Activated naive CD4-positive, alpha-beta T cell treated with anti-CD3 and anti-CD28 coated beads for 36 hours (primary cell): Measurements from ENCODE around the gene SPDEF. TPM values are rescaled to one million over a fixed set of nuclear protein-coding genes. Genes with fewer than 3 reads are reported as not detected.

Source experiments
- CTCF ChIA-PET: fragments of 350-600 bp; sonication (Branson Sonifier 250); formaldehyde crosslinking; loops from one replicate; lab custom pipeline; 2021; ENCODE audit warnings: antibody characterized with exemption; lab: Charles Lee
- DNase-seq: peaks from one replicate; pipeline ENCODE4 v3.0.0-alpha.2; 2020
- H3K27ac Mint-ChIP-seq: one replicate; pipeline ENCODE4 v1.8.0; 2021; ENCODE audit warnings: mild to moderate bottlenecking, mixed read lengths
- H3K27me3 Mint-ChIP-seq: one replicate; pipeline ENCODE4 v1.8.0; 2021; ENCODE audit warnings: low read depth, mixed read lengths
- H3K36me3 Mint-ChIP-seq: one replicate; pipeline ENCODE4 v1.8.0; 2021; ENCODE audit warnings: low read depth, mixed read lengths
- H3K4me1 Mint-ChIP-seq: one replicate; pipeline ENCODE4 v1.8.0; 2021; ENCODE audit warnings: low read depth, mixed read lengths
- H3K4me3 Mint-ChIP-seq: one replicate; pipeline ENCODE4 v1.8.0; 2021; ENCODE audit warnings: mild to moderate bottlenecking, moderate library complexity, mixed read lengths
- H3K9me3 Mint-ChIP-seq: one replicate; pipeline ENCODE4 v1.8.0; 2021; ENCODE audit warnings: mixed read lengths
- intact Hi-C: fragments of 100-400 bp; cut with micrococcal nuclease; formaldehyde crosslinking; loops from one replicate; pipeline ENCODE4 v1.15.1; 2023
- total RNA-seq, 2 experiments: library from RNA; stranded (reverse); gene quantifications; one replicate each; pipeline ENCODE4 v1.2.3, GENCODE V29; 2021

SPDEF gene
- total RNA-seq, 2 experiments from 2014 or later, result 0.24 to 0.35 TPM

DNA sequence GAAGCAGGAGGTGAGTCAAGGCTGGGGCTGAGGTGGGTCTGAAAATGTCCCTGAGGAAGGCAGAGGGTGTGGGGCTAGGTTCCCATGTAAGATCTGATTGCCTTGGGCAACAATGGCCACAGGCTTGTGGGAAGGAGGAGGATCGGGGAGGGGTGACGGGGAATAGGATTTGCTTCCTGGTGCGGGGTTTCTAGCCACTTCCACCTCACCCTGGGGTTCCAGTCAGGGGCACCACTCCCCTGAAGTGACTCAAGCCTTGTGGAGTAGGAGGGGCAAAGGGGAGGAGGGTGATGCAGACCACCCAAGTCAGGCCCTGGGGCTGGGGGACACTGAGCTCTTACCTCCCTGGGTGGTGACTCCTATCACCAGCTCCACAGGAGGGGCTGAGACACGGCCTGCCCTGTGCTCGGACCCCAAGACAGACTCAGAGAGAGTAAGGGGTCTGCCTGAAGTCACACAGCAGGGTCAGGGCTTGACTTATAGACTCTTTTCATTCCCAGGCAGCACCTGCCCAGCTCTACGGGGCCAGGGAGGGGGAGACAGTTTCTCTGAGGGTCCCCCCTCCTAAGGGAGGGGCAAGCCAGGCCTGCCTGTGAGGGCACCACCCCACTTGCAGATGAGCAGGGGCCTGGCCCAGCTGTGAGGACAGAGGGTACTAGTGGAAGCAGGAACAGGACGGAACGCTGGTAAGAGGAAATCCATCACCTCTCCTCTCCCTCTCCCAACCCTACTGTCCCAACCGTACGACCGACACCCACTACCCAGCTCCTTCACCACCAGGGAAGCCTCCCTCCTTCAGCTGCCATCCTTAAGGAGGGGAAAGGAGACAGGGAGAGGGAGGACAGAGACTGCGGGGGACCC is 12.4 kb upstream of the SPDEF start:
- no peak overlapping the region for H3K4me3 Mint-ChIP-seq
- H3K27me3 Mint-ChIP-seq, result no peaks in the 10 kb centered on the region

DNA sequence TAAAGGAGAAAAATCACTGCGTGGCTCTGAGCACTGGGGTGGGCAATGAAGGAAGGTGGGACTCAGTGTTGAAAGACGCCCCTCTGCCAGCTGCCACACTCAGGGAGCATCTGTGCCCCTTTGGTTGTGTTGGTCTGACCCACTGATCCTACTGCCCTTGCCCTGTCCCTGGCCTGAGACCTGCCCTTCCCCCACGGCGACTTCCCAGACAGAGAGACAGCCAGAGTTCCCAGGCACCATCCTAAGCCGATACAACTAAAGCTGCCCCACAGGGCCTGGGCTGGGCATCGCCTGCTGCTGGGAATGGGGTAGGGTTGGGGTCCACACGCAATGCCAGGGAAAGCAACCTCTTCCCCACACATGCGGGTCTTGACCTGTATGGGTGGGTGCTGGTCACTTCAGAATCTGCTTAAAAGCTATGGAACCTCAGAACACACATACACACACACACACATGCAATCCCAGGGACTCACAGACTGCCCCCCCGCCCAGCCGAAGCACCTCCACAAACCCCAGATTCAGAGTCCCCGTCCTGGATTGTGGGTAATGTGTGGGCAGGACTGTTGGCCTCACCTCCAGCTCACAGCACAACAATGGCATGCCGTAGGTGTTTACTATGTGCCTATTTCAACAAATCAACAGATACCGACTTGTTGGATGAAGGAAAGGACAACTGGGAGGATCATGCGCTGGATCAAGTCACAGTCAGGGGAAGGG is 10.9 kb upstream of the SPDEF start:
- H3K4me3 Mint-ChIP-seq, result no peak overlapping the region
- no peaks in the 10 kb centered on the region for H3K9me3 Mint-ChIP-seq
- no peaks in the 10 kb centered on the region for H3K4me1 Mint-ChIP-seq
- CTCF ChIA-PET, result interaction anchor here (0.6 kb wide), 1 partner anchor 144 kb away, joined by 3 read pairs; no protein-coding TSS in a partner anchor
- no peak overlapping the region for H3K27ac Mint-ChIP-seq
- no peaks in the 10 kb centered on the region for H3K27me3 Mint-ChIP-seq
- no peak for DNase-seq
- intact Hi-C loops, result no loop called here
- no peaks in the 10 kb centered on the region for H3K36me3 Mint-ChIP-seq

More for the DNA sequence above, 12.4 kb upstream of the SPDEF start:
- Mint-ChIP-seq H3K9me3 (no peaks in the 10 kb centered on the region), H3K36me3 (no peaks in the 10 kb centered on the region), H3K27ac (no peak overlapping the region), H3K4me1 (no peaks in the 10 kb centered on the region)
- intact Hi-C loops, result no loop called here
- DNase-seq, result no peak
- CTCF ChIA-PET, result interaction anchor here (0.6 to 1.0 kb wide), 2 partner anchors 406 to 421 kb away, joined by 3 to 5 read pairs; no protein-coding TSS in a partner anchor

DNA sequence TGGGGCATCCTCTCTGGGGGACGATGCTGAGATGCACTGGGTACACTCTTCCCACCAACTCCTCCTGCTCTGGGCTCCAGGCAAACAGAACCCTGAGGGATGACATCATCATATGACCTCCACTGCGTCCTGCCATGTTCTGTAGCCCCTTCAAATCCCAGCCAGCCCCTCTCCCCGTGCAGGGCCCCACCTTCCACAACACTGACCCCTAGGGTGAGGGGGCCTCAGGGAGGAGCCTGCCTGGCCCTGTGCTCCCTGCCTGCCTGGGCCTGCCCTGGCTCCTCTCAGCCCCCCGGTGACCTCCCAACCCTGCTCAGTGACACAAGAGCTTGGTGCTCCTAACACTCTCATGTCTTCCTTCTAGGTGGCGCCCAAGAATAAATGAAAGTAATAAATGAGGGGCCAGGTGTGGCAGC is 9.6 kb upstream of the SPDEF start:
- no peaks in the 10 kb centered on the region for H3K9me3 Mint-ChIP-seq
- no peaks in the 10 kb centered on the region for H3K36me3 Mint-ChIP-seq
- H3K27me3 Mint-ChIP-seq, result no peaks in the 10 kb centered on the region
- no peaks in the 10 kb centered on the region for H3K4me1 Mint-ChIP-seq
- no peak overlapping the region for H3K27ac Mint-ChIP-seq
- CTCF ChIA-PET, result no interaction called here
- DNase-seq, result no peak
- no peak overlapping the region for H3K4me3 Mint-ChIP-seq
- intact Hi-C loops, result no loop called here

DNA sequence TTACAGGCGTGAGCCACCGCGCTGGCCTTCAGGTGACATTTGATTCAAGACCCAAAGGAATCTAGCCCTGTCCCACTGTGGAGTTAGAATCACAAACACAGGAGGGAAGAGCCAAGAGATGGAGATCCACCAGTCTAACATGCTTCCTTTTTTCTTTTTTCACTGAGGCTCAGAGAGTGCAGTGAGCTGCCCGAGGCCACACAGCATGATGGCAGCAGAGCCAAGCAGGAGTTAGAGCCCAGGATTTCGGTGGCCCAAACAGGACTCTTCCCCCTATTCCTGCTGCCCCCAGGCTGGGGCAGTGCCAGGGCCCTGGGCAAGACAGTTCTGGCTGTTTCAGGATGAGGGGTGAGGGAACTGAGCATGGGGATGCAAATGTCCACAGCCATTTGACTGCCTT is 8.1 kb upstream of the SPDEF start:
- Mint-ChIP-seq H3K4me3 (no peak overlapping the region), H3K9me3 (no peaks in the 10 kb centered on the region), H3K36me3 (no peaks in the 10 kb centered on the region), H3K27ac (no peak overlapping the region), H3K27me3 (no peaks in the 10 kb centered on the region), H3K4me1 (no peaks in the 10 kb centered on the region)
- CTCF ChIA-PET, result no interaction called here
- no peak for DNase-seq
- intact Hi-C loops, result no loop called here

DNA sequence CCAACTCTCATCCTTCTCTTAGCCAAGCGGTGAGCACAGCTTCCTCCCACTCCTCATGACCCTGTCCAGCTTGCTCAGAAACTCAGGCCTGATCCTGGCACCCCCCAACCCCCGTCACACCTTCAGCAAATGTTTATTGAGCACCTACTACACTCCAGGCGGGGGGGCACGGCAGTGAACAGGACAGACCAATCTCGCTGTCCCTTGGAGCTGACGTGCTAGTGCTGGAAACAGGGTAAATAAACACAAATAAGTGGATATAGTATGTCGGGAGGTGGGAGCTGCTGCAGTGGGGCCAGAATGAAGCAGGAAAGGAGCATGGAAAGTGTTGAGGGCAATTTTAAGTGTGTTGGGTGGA is 7.4 kb upstream of the SPDEF start:
- DNase-seq, result no peak
- H3K27me3 Mint-ChIP-seq, result no peaks in the 10 kb centered on the region
- H3K27ac Mint-ChIP-seq, result no peak overlapping the region
- CTCF ChIA-PET, result no interaction called here
- intact Hi-C loops, result no loop called here
- no peaks in the 10 kb centered on the region for H3K9me3 Mint-ChIP-seq
- H3K4me1 Mint-ChIP-seq, result no peaks in the 10 kb centered on the region
- no peak overlapping the region for H3K4me3 Mint-ChIP-seq
- H3K36me3 Mint-ChIP-seq, result no peaks in the 10 kb centered on the region

DNA sequence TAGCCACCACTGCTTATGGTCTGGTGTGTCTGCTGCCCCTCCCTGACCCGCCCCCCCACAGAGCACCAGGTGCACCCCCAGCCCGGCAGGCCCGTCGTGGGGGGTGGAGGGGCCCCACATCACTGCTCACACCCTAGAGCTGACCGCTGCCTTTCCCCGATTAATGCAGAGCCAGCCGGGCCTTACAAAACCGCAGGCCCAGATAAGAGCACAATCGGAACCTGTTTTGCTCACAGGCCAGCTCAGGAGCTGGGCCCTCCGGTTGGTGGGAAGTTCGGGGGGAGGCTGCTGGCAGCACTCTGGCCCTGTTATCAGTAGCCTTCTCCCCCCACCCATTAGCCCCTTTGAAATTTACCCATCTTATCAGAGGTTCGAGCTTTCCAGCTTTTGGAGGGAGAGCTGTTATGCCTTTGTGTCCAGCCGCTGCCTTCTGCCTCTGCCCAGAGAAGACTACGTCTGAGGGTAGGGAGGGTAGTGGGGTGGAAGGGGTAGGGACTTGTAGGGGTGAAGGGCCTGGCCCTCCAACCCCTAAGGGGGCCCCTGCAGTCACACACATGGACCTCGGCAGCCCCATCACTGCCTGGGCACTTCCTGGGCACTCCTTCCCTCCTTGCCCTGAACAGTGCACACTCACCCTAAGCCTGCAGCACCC is 6.9 kb upstream of the SPDEF start:
- H3K27me3 Mint-ChIP-seq, result no peaks in the 10 kb centered on the region
- H3K4me3 Mint-ChIP-seq, result no peak overlapping the region
- DNase-seq, result no peak
- peaks cover 4% of the 10 kb centered on the region for H3K9me3 Mint-ChIP-seq
- no peaks in the 10 kb centered on the region for H3K36me3 Mint-ChIP-seq
- H3K4me1 Mint-ChIP-seq, result no peaks in the 10 kb centered on the region
- intact Hi-C loops, result no loop called here
- CTCF ChIA-PET, result no interaction called here
- H3K27ac Mint-ChIP-seq, result no peak overlapping the region

DNA sequence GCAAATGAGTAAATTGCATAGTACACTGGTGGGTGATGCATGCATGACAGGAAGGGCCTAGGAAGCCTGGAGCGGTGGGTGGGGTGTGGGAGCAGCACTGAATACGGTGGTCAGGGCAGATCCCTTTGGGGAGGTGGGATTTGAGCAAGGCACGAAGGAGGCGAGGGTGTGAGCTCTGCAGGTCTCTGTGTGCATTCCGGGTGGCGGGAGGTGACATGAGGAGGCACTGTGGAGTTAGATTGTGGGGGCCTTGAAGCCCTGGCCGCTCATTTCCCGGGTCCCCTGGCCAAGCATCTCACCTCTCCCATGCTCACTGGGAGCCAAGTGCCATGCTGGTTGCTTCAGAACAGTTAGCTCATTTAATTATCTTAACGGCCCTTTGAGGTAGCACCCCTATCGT is 6.2 kb upstream of the SPDEF start:
- Mint-ChIP-seq H3K4me3 (no peak overlapping the region), H3K36me3 (no peaks in the 10 kb centered on the region), H3K4me1 (no peaks in the 10 kb centered on the region), H3K9me3 (peaks cover 4% of the 10 kb centered on the region), H3K27ac (no peak overlapping the region), H3K27me3 (no peaks in the 10 kb centered on the region)
- intact Hi-C loops, result no loop called here
- CTCF ChIA-PET, result no interaction called here
- no peak for DNase-seq

DNA sequence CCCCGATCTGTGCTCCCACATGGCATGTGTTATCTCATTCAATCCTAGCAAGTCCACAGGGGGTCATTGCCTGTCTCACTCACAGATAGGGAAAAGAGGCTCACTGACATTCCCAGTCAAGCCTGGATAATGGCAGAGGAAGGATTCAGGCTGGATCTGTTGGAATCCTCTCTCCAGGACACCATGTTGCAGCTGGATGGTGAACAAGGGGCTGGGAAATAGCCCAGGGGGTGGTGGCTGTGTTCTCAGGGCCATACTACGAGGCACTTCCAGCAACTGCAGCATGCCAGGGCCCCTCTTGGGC is 5.0 kb upstream of the SPDEF start:
- Mint-ChIP-seq H3K4me3 (no peak overlapping the region), H3K36me3 (no peaks in the 10 kb centered on the region), H3K27ac (no peak overlapping the region), H3K9me3 (peaks cover 4% of the 10 kb centered on the region), H3K4me1 (no peaks in the 10 kb centered on the region), H3K27me3 (no peaks in the 10 kb centered on the region)
- DNase-seq, result no peak
- CTCF ChIA-PET, result interaction anchor here (0.6 kb wide), 1 partner anchor 62 kb away, joined by 3 read pairs; no protein-coding TSS in a partner anchor
- intact Hi-C loops, result no loop called here

DNA sequence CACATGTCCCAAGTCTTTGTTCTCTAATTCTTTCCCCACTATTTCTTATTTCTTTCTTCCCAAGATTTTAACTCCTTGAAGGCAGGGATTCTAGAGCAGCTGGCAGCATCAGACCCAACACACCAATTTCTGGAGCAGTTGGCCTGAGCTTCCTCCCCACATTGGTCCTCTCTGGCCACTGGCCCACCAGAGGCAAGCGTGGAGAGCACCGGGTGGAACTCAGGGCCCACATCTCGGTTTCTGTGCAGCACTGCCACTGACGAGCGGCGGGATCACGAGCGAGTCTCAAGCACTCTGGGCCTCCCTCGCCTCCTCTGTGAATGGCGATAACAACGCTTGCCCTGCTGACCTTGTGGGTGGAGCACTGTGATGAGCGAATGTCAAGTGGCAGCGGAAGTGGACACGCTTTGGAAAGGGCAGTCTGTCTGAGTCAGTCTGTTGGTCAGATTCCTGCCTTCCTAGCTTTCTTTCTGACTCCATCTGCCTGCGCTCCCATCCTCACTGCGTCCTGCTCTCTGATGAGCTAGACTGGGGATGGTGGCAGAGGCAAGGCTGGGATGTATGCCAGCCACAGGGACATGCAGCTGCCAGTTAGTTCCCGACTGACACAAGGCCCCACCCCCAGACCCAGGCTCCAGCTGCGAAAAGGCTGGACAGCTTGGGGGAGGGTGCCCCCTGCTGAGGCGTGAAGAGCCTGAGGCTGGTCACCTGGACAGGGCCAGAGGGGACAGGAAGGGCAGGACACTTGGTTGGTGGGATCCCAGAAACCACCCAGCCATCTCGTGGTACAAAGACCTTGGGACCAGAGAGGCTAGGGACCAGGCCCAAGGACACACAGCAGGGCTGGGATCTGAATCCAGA is 4.5 kb upstream of the SPDEF start:
- Mint-ChIP-seq H3K9me3 (peaks cover 4% of the 10 kb centered on the region), H3K4me3 (no peak overlapping the region), H3K4me1 (no peaks in the 10 kb centered on the region), H3K27ac (no peak overlapping the region), H3K27me3 (no peaks in the 10 kb centered on the region), H3K36me3 (no peaks in the 10 kb centered on the region)
- CTCF ChIA-PET, result interaction anchor here (0.6 kb wide), 1 partner anchor 62 kb away, joined by 3 read pairs; no protein-coding TSS in a partner anchor
- intact Hi-C loops, result no loop called here
- no peak for DNase-seq

DNA sequence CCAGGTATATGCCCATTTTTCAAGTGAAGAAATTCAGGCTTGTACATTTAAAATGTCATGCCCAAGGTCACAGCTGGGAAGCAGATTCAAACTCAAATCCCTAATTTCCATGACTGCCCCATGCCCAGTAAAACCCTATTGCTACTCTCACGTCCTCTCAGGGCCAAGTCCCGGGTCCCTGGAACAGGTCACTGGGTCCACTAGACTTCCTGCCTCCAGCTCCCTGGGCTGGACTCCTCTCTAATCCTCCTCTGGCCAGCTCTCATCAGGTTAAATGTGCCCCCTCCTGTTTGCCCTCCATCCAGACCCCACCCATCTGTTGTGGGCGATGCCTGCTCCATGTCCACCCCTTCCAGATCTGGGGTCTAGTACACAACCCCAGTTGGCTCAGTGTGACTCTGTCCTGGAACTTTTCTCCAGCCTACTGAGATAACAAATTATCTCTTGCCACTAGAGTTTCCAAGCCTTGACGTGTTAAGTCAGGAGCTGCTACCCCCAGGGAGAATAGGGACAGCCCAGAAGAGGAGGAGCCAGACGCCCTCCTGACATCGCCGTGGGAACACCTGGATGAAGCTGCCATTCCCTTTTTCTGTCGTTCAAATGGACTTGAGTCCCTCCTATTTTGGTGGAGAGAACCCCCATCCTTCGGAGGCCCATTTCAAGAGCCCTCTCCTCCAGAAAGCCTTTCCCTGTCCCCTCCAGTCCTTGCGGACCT is 3.7 kb upstream of the SPDEF start:
- Mint-ChIP-seq H3K9me3 (peaks cover 4% of the 10 kb centered on the region), H3K27me3 (no peaks in the 10 kb centered on the region), H3K27ac (no peak overlapping the region), H3K4me3 (no peak overlapping the region), H3K36me3 (no peaks in the 10 kb centered on the region), H3K4me1 (peaks cover 5% of the 10 kb centered on the region)
- intact Hi-C loops, result no loop called here
- CTCF ChIA-PET, result no interaction called here
- DNase-seq, result no peak

DNA sequence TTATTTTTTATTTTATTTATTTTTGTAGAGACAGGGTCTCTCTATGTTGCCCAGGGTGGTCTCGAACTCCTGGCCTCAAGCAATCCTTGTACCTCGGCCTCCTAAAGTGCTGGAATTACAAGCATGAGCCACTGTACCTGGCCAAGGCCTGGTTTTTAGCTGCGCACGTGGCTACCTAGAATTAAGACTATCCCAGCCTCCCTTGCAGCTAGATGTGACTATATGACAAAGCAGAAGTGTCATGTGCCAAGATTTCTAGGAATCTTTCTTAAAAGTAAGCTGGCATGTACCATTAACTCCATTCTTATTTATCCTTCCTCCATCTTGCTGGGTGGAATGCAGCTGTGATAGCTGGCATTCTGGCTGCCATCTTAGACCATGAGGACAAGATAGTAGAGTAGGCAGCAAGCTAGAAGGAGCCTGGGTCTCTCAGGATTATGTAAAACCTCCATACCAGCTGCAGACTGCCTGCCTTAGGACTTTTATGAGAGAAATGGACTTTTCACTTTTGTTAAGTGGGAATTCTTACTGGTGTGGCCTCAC is 2.1 kb upstream of the SPDEF start:
- H3K4me3 Mint-ChIP-seq, result no peak overlapping the region
- H3K36me3 Mint-ChIP-seq, result no peaks in the 10 kb centered on the region
- peaks cover 14% of the 10 kb centered on the region for H3K4me1 Mint-ChIP-seq
- intact Hi-C loops, result no loop called here
- no peaks in the 10 kb centered on the region for H3K27me3 Mint-ChIP-seq
- H3K27ac Mint-ChIP-seq, result no peak overlapping the region
- CTCF ChIA-PET, result no interaction called here
- no peak for DNase-seq
- peaks cover 4% of the 10 kb centered on the region for H3K9me3 Mint-ChIP-seq
